Gastrocnemius medialis (tissue), 4 donors: ENCODE measurements around the gene SENP1.

Experiments used
- CTCF ChIP-seq, 5 experiments: fragments of 450-650 bp in 3 of 5; fragments of 200-600 bp in 2 of 5; sonication (generic) in 2 of 5; IDR thresholded peaks in 4 of 5; conservative IDR thresholded peaks in 1 of 5; 1 replicate in 4 of 5; 2 replicates in 1 of 5; pipeline ENCODE4 v1.5.1; 2016 to 2019; ENCODE audit warnings: antibody characterized with exemption in 5 of 5, mild to moderate bottlenecking in 3 of 5, moderate library complexity in 3 of 5
- POLR2A ChIP-seq, 2 donors: fragments of 450-650 bp; IDR thresholded peaks; one replicate each; pipeline ENCODE4 v1.6.1; 2017; ENCODE audit warnings: antibody characterized with exemption in 2 of 2, mild to moderate bottlenecking in 2 of 2, moderate library complexity in 2 of 2

GRCh38 chr12:48080285-48080684, 25.6 kb downstream of the SENP1 start:
- TF ChIP-seq CTCF (IDR thresholded peaks at IDR 0.05 in 4 of 5, conservative IDR thresholded peaks at IDR 0.05 in 1 of 5) (no peak), POLR2A (IDR thresholded peaks at IDR 0.05) (no peak)
